ENCODE data around the gene SORCS1. TPM values are rescaled to one million over a fixed set of nuclear protein-coding genes. Genes with fewer than 3 reads are reported as not detected.

The SORCS1 gene
- polyA plus RNA-seq, 1 donor from 2014 or later = not detected

GRCh38 chr10:106648534-106649481 is 515.7 kb downstream of the SORCS1 start:
- Mint-ChIP-seq H3K27ac (no peak overlapping the region), H3K9me3 (no peaks in the 10 kb centered on the region), H3K4me3 (no peak overlapping the region), H3K36me3 (no peaks in the 10 kb centered on the region), H3K4me1 (no peaks in the 10 kb centered on the region), H3K27me3 (no peaks in the 10 kb centered on the region)

- Mint-ChIP-seq H3K4me1 (no peaks in the 10 kb centered on the region), H3K27ac (no peak overlapping the region), H3K9me3 (peaks cover 0 to 4% (median 0%) of the 10 kb centered on the region in 3 donors), H3K27me3 (no peaks in the 10 kb centered on the region), H3K36me3 (no peaks in the 10 kb centered on the region), H3K4me3 (no peak overlapping the region)
Measured at GRCh38 chr10:106643473-106643872, 521.0 kb downstream of the SORCS1 start.

GRCh38 chr10:106637873-106638272 is 526.6 kb downstream of the SORCS1 start:
- Mint-ChIP-seq H3K4me1 (no peaks in the 10 kb centered on the region), H3K9me3 (peaks cover 0 to 4% (median 0%) of the 10 kb centered on the region in 3 donors), H3K4me3 (no peak overlapping the region), H3K36me3 (no peaks in the 10 kb centered on the region), H3K27me3 (no peaks in the 10 kb centered on the region), H3K27ac (no peak overlapping the region)

GRCh38 chr10:106636766-106637491 is 527.6 kb downstream of the SORCS1 start:
- H3K4me1 Mint-ChIP-seq = no peaks in the 10 kb centered on the region
- no peak overlapping the region for H3K4me3 Mint-ChIP-seq
- no peaks in the 10 kb centered on the region for H3K27me3 Mint-ChIP-seq
- H3K36me3 Mint-ChIP-seq = no peaks in the 10 kb centered on the region
- H3K27ac Mint-ChIP-seq = no peak overlapping the region
- H3K9me3 Mint-ChIP-seq = peaks cover 0 to 2% (median under 1%) of the 10 kb centered on the region in 3 donors

- no peak overlapping the region for H3K27ac Mint-ChIP-seq
- H3K4me1 Mint-ChIP-seq = no peaks in the 10 kb centered on the region
- H3K4me3 Mint-ChIP-seq = no peak overlapping the region
- peaks cover 0 to 2% (median 0%) of the 10 kb centered on the region in 3 donors for H3K9me3 Mint-ChIP-seq
- no peaks in the 10 kb centered on the region for H3K36me3 Mint-ChIP-seq
- no peaks in the 10 kb centered on the region for H3K27me3 Mint-ChIP-seq
Measured at GRCh38 chr10:106635947-106636346, 528.6 kb downstream of the SORCS1 start.

- Mint-ChIP-seq H3K9me3 (peaks cover 0 to 2% (median 0%) of the 10 kb centered on the region in 3 donors), H3K27ac (no peak overlapping the region), H3K4me3 (no peak overlapping the region), H3K4me1 (no peaks in the 10 kb centered on the region), H3K27me3 (peaks cover 2% of the 10 kb centered on the region), H3K36me3 (no peaks in the 10 kb centered on the region)
Measured at GRCh38 chr10:106631016-106631702, 533.3 kb downstream of the SORCS1 start.

- H3K36me3 Mint-ChIP-seq = no peaks in the 10 kb centered on the region
- no peaks in the 10 kb centered on the region for H3K9me3 Mint-ChIP-seq
- H3K27me3 Mint-ChIP-seq = peaks cover 4% of the 10 kb centered on the region
- H3K4me1 Mint-ChIP-seq = no peaks in the 10 kb centered on the region
- H3K4me3 Mint-ChIP-seq = no peak overlapping the region
- no peak overlapping the region for H3K27ac Mint-ChIP-seq
Measured at GRCh38 chr10:106626371-106626770, 538.1 kb downstream of the SORCS1 start.

GRCh38 chr10:106625751-106626150 is 538.8 kb downstream of the SORCS1 start:
- Mint-ChIP-seq H3K4me3 (no peak overlapping the region), H3K27ac (no peak overlapping the region), H3K27me3 (peaks cover 4% of the 10 kb centered on the region), H3K4me1 (no peaks in the 10 kb centered on the region), H3K36me3 (no peaks in the 10 kb centered on the region), H3K9me3 (no peaks in the 10 kb centered on the region)

- H3K4me3 Mint-ChIP-seq = no peak overlapping the region
- no peaks in the 10 kb centered on the region for H3K9me3 Mint-ChIP-seq
- H3K36me3 Mint-ChIP-seq = no peaks in the 10 kb centered on the region
- H3K27ac Mint-ChIP-seq = no peak overlapping the region
- H3K4me1 Mint-ChIP-seq = no peaks in the 10 kb centered on the region
- peaks cover 2% of the 10 kb centered on the region for H3K27me3 Mint-ChIP-seq
Measured at GRCh38 chr10:106619346-106619745, 545.2 kb downstream of the SORCS1 start.

- Mint-ChIP-seq H3K36me3 (peaks cover 2% of the 10 kb centered on the region), H3K27me3 (no peaks in the 10 kb centered on the region), H3K4me1 (no peaks in the 10 kb centered on the region), H3K9me3 (peaks cover 0 to 2% (median 0%) of the 10 kb centered on the region in 3 donors), H3K4me3 (no peak overlapping the region), H3K27ac (no peak overlapping the region)
Measured at GRCh38 chr10:106618646-106619045, 545.9 kb downstream of the SORCS1 start.

GRCh38 chr10:106615081-106615480 is 549.4 kb downstream of the SORCS1 start:
- no peak overlapping the region for H3K27ac Mint-ChIP-seq
- peaks cover 0 to 2% (median 0%) of the 10 kb centered on the region in 3 donors for H3K9me3 Mint-ChIP-seq
- no peak overlapping the region for H3K4me3 Mint-ChIP-seq

GRCh38 chr10:106614293-106614692 is 550.2 kb downstream of the SORCS1 start:
- Mint-ChIP-seq H3K4me3 (no peak overlapping the region), H3K36me3 (peaks cover 2% of the 10 kb centered on the region), H3K4me1 (no peaks in the 10 kb centered on the region), H3K27ac (no peak overlapping the region), H3K9me3 (peaks cover 0 to 2% (median 0%) of the 10 kb centered on the region in 3 donors), H3K27me3 (no peaks in the 10 kb centered on the region)

More at GRCh38 chr10:106615081-106615480, 549.4 kb downstream of the SORCS1 start:
- Mint-ChIP-seq H3K4me1 (no peaks in the 10 kb centered on the region), H3K36me3 (peaks cover 2% of the 10 kb centered on the region), H3K27me3 (no peaks in the 10 kb centered on the region)

GRCh38 chr10:106612381-106612780 is 552.1 kb downstream of the SORCS1 start:
- no peak overlapping the region for H3K27ac Mint-ChIP-seq
- no peak overlapping the region for H3K4me3 Mint-ChIP-seq
- no peaks in the 10 kb centered on the region for H3K4me1 Mint-ChIP-seq
- H3K36me3 Mint-ChIP-seq = peaks cover 2% of the 10 kb centered on the region
- no peaks in the 10 kb centered on the region for H3K27me3 Mint-ChIP-seq
- H3K9me3 Mint-ChIP-seq = peaks cover 0 to 2% (median 0%) of the 10 kb centered on the region in 3 donors

- Mint-ChIP-seq H3K4me3 (no peak overlapping the region), H3K36me3 (peaks cover 2% of the 10 kb centered on the region), H3K27me3 (no peaks in the 10 kb centered on the region), H3K27ac (no peak overlapping the region), H3K9me3 (peaks cover 0 to 2% (median 0%) of the 10 kb centered on the region in 3 donors), H3K4me1 (no peaks in the 10 kb centered on the region)
Measured at GRCh38 chr10:106609470-106610266, 554.8 kb downstream of the SORCS1 start.

Data from IgD-negative memory B cell (primary cell).